GM12801 (cell line): ENCODE measurements around the gene MBD3L4.
"Not testable (repeated sequence)": the region's sequence is repeated elsewhere in the genome, so short reads cannot be mapped to it uniquely, and the experiment has no call there.

Source experiments
- TF ChIP-seq, protein P1 (sequence below): IDR thresholded peaks from one replicate; pipeline ENCODE4 v1.5.1; 2011; ENCODE audit warnings: control low read depth; ENCODE audit not compliant: insufficient read length; ENCODE audit errors: extremely low read depth

Gene MBD3L4

DNA sequence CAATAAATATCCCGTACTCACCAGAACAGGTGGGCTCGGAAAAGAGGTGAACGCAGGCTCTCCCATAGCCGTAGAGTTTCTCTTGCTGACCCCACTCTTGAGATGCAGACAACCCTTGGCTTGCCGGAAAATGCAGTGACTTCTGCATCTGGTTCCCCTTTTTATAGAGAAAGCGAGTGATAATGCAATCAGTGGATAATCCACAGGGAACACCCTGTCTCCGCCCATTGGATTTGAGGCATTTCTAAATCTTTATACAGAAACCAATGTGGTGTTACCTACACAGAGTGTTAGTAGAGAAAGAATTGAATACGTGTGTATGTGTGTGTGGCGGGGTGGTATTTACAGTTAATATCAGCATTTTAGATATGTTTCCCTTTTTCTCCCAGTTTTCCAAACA lies at the start of gene MBD3L4:
Gene MBD3L4 (minus strand): TSS at position 101 of the 400 bp plus-strand sequence. CDS start 35 bp downstream, at position 66.
- TF ChIP-seq, protein P1, sequence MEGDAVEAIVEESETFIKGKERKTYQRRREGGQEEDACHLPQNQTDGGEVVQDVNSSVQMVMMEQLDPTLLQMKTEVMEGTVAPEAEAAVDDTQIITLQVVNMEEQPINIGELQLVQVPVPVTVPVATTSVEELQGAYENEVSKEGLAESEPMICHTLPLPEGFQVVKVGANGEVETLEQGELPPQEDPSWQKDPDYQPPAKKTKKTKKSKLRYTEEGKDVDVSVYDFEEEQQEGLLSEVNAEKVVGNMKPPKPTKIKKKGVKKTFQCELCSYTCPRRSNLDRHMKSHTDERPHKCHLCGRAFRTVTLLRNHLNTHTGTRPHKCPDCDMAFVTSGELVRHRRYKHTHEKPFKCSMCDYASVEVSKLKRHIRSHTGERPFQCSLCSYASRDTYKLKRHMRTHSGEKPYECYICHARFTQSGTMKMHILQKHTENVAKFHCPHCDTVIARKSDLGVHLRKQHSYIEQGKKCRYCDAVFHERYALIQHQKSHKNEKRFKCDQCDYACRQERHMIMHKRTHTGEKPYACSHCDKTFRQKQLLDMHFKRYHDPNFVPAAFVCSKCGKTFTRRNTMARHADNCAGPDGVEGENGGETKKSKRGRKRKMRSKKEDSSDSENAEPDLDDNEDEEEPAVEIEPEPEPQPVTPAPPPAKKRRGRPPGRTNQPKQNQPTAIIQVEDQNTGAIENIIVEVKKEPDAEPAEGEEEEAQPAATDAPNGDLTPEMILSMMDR, result not testable (repeated sequence)

DNA sequence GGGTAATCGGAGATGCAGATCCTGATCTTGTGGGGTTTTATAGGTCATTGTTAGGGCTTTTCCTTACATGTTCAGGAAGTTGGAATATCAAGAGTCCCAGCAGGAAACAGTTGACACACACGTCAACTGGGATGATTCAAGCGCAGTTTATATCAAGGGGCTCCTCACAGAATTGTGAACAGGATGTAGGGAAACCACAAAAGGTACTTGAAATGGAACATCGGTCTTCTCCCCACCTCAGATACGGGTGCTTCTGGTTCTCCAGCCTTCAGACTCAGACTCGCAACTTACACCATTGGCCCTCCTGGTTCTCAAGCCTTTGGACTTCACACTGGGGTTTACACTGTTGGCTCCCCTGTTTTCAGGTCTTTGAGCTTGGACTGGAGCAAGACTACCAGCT lies 49.0 kb upstream of the MBD3L4 start:
- TF ChIP-seq, protein P1, result no peak

DNA sequence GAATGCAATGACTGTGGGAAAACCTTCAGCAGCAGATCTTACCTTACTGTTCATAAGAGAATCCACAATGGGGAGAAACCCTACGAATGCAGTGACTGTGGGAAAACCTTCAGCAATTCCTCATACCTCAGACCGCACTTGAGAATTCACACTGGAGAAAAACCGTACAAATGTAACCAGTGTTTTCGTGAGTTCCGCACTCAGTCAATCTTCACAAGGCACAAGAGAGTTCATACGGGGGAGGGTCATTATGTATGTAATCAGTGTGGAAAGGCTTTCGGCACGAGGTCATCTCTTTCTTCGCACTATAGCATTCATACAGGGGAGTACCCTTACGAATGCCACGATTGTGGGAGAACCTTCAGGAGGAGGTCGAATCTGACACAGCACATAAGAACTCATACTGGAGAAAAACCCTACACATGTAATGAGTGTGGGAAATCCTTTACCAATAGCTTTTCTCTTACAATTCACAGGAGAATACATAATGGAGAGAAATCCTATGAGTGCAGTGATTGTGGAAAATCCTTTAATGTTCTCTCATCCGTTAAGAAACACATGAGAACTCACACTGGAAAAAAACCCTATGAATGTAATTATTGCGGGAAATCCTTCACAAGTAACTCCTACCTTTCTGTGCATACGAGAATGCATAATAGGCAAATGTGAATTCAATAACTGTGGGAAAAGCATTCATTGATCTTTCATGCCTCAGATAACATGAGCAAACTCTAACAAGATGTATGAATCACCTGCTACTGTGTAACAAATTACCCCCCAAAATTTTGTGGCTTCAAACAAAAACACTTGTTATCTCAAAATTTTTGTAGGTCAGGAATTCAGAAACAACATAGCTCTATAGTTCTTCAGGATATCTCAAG lies 43.3 kb upstream of the MBD3L4 start:
- TF ChIP-seq, protein P1, result no peak

DNA sequence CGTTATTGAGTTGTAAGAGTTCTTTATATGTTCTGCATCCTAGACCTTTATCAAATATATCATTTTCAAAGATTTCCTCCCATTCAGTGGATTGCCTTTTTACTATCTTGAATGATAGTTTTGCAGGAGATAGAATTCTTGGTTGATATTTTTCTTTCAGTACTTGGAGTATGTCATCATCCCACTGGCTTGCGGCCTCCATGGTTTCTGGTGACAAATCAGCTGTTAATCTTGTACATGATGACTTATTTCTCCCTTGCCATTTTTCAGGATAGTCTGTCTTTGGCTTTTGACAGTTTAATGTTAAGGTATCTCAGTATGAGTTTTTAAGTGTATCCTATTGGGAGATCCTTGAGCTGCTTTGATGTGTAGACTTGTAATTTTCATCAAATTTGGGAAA lies 38.0 kb upstream of the MBD3L4 start:
- TF ChIP-seq, protein P1, result no peak

DNA sequence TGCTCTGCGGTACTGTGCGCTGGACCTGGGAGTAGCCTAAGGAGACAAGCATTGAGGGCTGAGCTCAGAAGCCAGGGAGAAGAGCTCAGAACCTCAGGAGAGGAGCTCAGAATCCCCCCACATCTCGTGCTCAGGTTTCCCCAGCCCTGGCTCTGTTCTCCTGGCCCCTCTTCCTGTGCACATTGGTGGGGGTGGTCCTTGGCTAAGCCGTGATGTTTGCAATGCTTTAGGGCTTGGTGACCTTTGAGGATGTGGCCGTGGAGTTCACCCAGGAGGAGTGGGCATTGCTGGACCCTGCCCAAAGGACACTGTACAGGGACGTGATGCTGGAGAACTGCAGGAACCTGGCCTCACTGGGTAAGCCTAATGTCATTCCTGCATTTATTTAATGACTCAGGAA lies 36.2 kb upstream of the MBD3L4 start:
- TF ChIP-seq, protein P1, result no peak

DNA sequence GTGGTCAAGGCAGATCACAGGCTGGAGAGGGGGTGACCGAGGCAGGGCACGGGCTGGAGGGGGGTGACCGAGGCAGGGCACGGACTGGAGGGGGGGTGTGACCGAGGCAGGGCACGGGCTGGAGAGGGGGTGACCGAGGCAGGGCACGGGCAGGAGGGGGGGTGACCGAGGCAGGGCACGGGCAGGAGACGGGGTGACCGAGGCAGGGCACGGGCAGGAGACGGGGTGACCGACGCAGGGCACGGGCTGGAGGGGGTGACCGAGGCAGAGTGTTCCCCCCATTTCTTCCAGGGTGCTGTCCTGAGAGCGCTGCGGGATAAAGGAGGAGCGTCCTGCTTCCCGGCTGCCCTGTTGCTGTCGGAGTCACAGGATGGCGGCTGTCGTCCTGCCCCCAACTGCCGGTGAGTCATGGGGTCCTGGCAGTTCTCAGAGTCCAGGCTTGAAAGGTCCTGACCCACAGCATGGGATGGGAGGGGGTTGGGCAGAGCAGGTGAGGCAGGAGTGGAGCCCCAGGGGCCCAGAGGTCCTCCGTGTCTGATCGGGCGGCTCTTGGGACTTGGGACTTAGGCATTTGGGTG lies 34.8 kb upstream of the MBD3L4 start:
- TF ChIP-seq, protein P1, result no peak

DNA sequence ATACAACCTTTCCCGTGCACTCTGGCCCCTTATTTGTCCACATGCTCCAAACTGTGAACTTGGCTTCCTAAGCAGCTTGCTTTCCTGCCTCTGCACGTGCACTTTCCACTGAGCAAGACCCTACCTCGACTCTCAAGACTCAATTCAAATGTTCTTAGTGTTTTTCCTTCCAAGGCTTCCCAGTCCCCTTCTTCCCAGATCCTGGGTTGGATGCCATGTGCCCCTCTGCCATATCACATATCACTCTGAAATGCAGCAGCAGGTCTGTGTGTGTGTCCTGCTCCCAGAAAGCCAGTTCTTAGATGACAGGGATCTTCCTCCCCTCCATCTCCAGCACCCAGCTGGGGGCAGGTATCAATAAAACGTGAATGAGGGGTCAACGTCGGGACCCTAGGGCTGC lies 32.6 kb upstream of the MBD3L4 start:
- TF ChIP-seq, protein P1, result no peak
